Panc1 (cell line): ENCODE data around the gene ZNF33B. TPM values are rescaled to one million over a fixed set of nuclear protein-coding genes. Genes with fewer than 3 reads are reported as not detected.

Experiments
- ATAC-seq: fragments of 200-7000 bp; cut with Tn5 transposase; 2 replicates; pipeline ENCODE4 v1.9.1; 2020; ENCODE audit warnings: mild to moderate bottlenecking, moderate library complexity
- BruUV-seq: library from RNA; stranded (reverse); fragments of 400-500 nt; replicated peaks from 2 replicates; lab custom pipeline; 2021; lab: Mats Ljungman, UMichigan
- CTCF ChIA-PET: fragments of 300-600 bp; sonication (Branson Sonifier 250); formaldehyde crosslinking; loops from one replicate; lab custom pipeline; 2022; ENCODE audit warnings: antibody characterized with exemption; lab: Charles Lee
- POLR2A ChIA-PET: fragments of 300-600 bp; sonication (Branson Sonifier 250); formaldehyde crosslinking; loops from one replicate; lab custom pipeline; 2022; ENCODE audit warnings: antibody characterized with exemption; lab: Charles Lee
- DNase-seq: peaks from one replicate; pipeline ENCODE4 v3.0.0-alpha.2; 2010; ENCODE audit warnings: low read depth, low spot score
- H3K27ac ChIP-seq: 2 replicates; pipeline ENCODE4 v1.5.1; 2011; ENCODE audit warnings: mild to moderate bottlenecking, low read length, inconsistent platforms
- H3K27me3 ChIP-seq: fragments of 200-500 bp; sonication (Bioruptor generic); 2 replicates; pipeline ENCODE4 v1.6.0; 2014; ENCODE audit warnings: low read length, inconsistent platforms; ENCODE audit not compliant: control insufficient read depth, insufficient read depth
- H3K36me3 ChIP-seq: fragments of 200-500 bp; sonication (Bioruptor generic); 2 replicates; pipeline ENCODE4 v1.5.1; 2014; ENCODE audit warnings: inconsistent platforms, mild to moderate bottlenecking, low read length, moderate library complexity; ENCODE audit not compliant: control insufficient read depth, insufficient read depth
- H3K4me1 ChIP-seq: 2 replicates; pipeline ENCODE4 v1.5.1; 2011; ENCODE audit warnings: inconsistent platforms, mild to moderate bottlenecking, low read length, moderate library complexity; ENCODE audit not compliant: control insufficient read depth, insufficient read depth
- H3K4me3 ChIP-seq, 2 experiments: 2 replicates each; pipeline ENCODE4 v1.5.1; 2011 to 2012; ENCODE audit warnings: low read depth in 2 of 2, low read length in 2 of 2, mild to moderate bottlenecking in 2 of 2, inconsistent platforms in 1 of 2, moderate library complexity in 1 of 2
- H3K9me3 ChIP-seq: fragments of 200-500 bp; sonication (Bioruptor generic); 2 replicates; pipeline ENCODE4 v1.5.1; 2014; ENCODE audit warnings: low read depth, mild to moderate bottlenecking, inconsistent platforms, low read length, moderate library complexity; ENCODE audit not compliant: control insufficient read depth, insufficient read depth
- POLR2AphosphoS5 ChIP-seq: IDR thresholded peaks from 2 replicates; pipeline ENCODE4 v1.6.1; 2012; ENCODE audit warnings: mild to moderate bottlenecking, low read depth, low read length, moderate library complexity
- SIN3A ChIP-seq: IDR thresholded peaks from 2 replicates; pipeline ENCODE4 v1.6.1; 2012; ENCODE audit warnings: low read depth, mild to moderate bottlenecking, low read length, moderate library complexity, borderline replicate concordance; ENCODE audit not compliant: insufficient read depth
- TCF7L2 ChIP-seq: IDR thresholded peaks from 2 replicates; pipeline ENCODE4 v1.6.1; 2011; ENCODE audit warnings: mild to moderate bottlenecking, low read depth, low read length, inconsistent platforms
- in situ Hi-C: cut with HindIII; loops from 2 replicates; pipeline ENCODE4 v1.10.0; 2016; ENCODE audit warnings: low sequenced_read_pairs, low pct_unique_long_range_greater_than_20kb
- intact Hi-C: fragments of 100-400 bp; cut with micrococcal nuclease; formaldehyde crosslinking; loops from one replicate; pipeline ENCODE4 v1.10.0; 2022; ENCODE audit not compliant: unreplicated experiment
- total RNA-seq: library from RNA; stranded (reverse); gene quantifications from one replicate; pipeline ENCODE4 v1.2.1, GENCODE V29; 2021; ENCODE audit not compliant: unreplicated experiment
- TF ChIP-seq, protein P1 (sequence below): fragments of 450-650 bp; IDR thresholded peaks from 2 replicates; pipeline ENCODE4 v1.5.1; 2017; ENCODE audit warnings: mild to moderate bottlenecking
- TF ChIP-seq, protein P2 (sequence below), 2 experiments: IDR thresholded peaks; 2 replicates each; pipeline ENCODE4 v1.6.1; 2011 to 2012; ENCODE audit warnings: low read depth in 2 of 2, control low read depth in 1 of 2, low read length in 1 of 2, mild to moderate bottlenecking in 1 of 2, moderate library complexity in 1 of 2; ENCODE audit not compliant: insufficient read depth in 1 of 2

The ZNF33B gene
- total RNA-seq, 1 experiment from 2014 or later, result 25.1 TPM

DNA sequence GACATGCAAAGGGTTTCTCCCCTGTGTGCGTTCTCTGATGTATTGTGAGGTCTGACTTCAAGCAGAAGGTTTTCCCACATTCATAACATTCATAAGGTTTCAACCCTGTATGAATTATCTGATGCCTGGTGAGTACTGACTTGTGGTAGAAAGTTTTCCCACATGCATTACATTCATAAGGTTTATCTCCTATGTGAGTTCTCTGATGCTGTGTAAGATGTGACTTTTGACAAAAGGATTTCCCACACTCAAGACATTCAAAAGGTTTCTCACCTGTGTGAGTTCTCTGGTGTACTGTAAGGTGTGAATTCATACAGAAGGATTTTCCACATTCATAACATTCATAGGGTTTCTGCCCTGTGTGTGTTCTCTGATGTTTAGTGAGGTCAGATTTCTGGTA, 45.1 kb downstream of the ZNF33B start:
- ATAC-seq (no peak), DNase-seq (no peak)
- Histone ChIP-seq H3K27ac (no peak overlapping the region), H3K4me1 (no peaks in the 10 kb centered on the region), H3K9me3 (peaks cover 76% of the 10 kb centered on the region), H3K27me3 (no peaks in the 10 kb centered on the region), H3K4me3 (no peak overlapping the region), H3K36me3 (peaks cover 4% of the 10 kb centered on the region; the same call in 1 of the 2 replicates)
- in situ Hi-C loops (no loop called here), intact Hi-C loops (no loop called here)
- no TSS peak for BruUV-seq
- no peak for TF ChIP-seq TCF7L2
- TF ChIP-seq POLR2AphosphoS5, result no peak
- TF ChIP-seq, protein P1, sequence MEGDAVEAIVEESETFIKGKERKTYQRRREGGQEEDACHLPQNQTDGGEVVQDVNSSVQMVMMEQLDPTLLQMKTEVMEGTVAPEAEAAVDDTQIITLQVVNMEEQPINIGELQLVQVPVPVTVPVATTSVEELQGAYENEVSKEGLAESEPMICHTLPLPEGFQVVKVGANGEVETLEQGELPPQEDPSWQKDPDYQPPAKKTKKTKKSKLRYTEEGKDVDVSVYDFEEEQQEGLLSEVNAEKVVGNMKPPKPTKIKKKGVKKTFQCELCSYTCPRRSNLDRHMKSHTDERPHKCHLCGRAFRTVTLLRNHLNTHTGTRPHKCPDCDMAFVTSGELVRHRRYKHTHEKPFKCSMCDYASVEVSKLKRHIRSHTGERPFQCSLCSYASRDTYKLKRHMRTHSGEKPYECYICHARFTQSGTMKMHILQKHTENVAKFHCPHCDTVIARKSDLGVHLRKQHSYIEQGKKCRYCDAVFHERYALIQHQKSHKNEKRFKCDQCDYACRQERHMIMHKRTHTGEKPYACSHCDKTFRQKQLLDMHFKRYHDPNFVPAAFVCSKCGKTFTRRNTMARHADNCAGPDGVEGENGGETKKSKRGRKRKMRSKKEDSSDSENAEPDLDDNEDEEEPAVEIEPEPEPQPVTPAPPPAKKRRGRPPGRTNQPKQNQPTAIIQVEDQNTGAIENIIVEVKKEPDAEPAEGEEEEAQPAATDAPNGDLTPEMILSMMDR, result no peak
- TF ChIP-seq SIN3A, result no peak
- TF ChIP-seq, protein P2, sequence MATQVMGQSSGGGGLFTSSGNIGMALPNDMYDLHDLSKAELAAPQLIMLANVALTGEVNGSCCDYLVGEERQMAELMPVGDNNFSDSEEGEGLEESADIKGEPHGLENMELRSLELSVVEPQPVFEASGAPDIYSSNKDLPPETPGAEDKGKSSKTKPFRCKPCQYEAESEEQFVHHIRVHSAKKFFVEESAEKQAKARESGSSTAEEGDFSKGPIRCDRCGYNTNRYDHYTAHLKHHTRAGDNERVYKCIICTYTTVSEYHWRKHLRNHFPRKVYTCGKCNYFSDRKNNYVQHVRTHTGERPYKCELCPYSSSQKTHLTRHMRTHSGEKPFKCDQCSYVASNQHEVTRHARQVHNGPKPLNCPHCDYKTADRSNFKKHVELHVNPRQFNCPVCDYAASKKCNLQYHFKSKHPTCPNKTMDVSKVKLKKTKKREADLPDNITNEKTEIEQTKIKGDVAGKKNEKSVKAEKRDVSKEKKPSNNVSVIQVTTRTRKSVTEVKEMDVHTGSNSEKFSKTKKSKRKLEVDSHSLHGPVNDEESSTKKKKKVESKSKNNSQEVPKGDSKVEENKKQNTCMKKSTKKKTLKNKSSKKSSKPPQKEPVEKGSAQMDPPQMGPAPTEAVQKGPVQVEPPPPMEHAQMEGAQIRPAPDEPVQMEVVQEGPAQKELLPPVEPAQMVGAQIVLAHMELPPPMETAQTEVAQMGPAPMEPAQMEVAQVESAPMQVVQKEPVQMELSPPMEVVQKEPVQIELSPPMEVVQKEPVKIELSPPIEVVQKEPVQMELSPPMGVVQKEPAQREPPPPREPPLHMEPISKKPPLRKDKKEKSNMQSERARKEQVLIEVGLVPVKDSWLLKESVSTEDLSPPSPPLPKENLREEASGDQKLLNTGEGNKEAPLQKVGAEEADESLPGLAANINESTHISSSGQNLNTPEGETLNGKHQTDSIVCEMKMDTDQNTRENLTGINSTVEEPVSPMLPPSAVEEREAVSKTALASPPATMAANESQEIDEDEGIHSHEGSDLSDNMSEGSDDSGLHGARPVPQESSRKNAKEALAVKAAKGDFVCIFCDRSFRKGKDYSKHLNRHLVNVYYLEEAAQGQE (IDR thresholded peaks at IDR 0.05; ENCODE audit: insufficient read depth in 1 of 2, low read depth in 2 of 2, low read length in 1 of 2), result no peak
- ChIA-PET CTCF (no interaction called here), POLR2A (no interaction called here)

DNA sequence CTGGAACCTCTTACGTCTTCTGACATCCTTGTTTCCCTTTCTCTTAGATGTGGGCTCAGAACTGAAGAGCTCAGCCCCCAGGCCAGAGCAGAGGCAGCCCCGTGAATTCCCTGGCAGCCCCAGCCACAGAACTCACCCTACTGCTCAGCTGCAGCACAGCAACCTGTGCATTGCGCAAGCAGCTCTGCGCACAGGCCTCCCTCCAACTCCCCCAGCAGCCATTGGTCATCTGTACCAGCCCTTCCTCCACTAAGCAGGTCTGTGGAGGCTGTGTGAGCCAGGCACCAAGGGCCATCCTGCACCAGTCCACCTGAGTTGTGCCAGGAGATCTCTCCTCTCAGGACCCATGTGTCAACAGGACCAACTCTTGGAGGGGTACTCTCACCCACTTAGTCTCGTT, 54.5 kb downstream of the ZNF33B start:
- ATAC-seq (no peak), DNase-seq (no peak)
- BruUV-seq, result no TSS peak
- Histone ChIP-seq H3K36me3 (no peaks in the 10 kb centered on the region), H3K27ac (no peak overlapping the region), H3K4me3 (no peak overlapping the region), H3K4me1 (no peaks in the 10 kb centered on the region), H3K27me3 (no peaks in the 10 kb centered on the region), H3K9me3 (no peaks in the 10 kb centered on the region)
- in situ Hi-C loops (no loop called here), intact Hi-C loops (no loop called here)
- ChIA-PET POLR2A (no interaction called here), CTCF (no interaction called here)
- TF ChIP-seq, protein P1, result no peak
- no peak for TF ChIP-seq POLR2AphosphoS5
- TF ChIP-seq SIN3A, result no peak
- no peak for TF ChIP-seq TCF7L2
- TF ChIP-seq, protein P2 (IDR thresholded peaks at IDR 0.05; ENCODE audit: insufficient read depth in 1 of 2, low read depth in 2 of 2, low read length in 1 of 2), result no peak
